NCI-H748 treated with DMSO at 0.1 percent for 48 hours (cell line): ENCODE results near the gene LRRC18.

Experiments
- DNase-seq: peaks from one replicate; lab custom pipeline; 2025; lab: John Stamatoyannopoulos, UW

LRRC18 gene

GRCh38 chr10:48907730-48908129, 31.9 kb downstream of the LRRC18 start:
- DNase-seq, result no peak

DNA sequence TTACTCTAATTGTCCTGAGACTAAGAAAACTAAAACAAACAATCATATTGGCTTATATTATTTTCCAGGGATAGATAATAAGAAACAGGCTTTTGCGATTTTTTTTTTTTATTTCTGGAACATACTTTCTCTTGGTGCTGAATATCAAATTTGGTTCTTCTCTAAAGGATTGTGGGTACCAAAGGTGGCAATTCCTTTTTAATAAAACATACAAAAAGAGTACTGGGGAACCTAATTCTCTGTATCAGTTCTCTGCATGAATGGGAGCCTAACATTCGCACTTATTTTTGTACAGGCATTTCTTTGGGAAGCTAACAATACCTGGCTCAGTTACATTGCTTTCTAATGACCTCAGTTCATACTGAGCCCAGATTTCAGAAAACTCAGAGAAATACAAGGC, 32.8 kb downstream of the LRRC18 start:
- no peak for DNase-seq

- DNase-seq, result no peak
These were observed 34.3 kb downstream of the LRRC18 start for GRCh38 chr10:48905311-48905710.

GRCh38 chr10:48904861-48905260, 34.8 kb downstream of the LRRC18 start:
- no peak for DNase-seq

DNA sequence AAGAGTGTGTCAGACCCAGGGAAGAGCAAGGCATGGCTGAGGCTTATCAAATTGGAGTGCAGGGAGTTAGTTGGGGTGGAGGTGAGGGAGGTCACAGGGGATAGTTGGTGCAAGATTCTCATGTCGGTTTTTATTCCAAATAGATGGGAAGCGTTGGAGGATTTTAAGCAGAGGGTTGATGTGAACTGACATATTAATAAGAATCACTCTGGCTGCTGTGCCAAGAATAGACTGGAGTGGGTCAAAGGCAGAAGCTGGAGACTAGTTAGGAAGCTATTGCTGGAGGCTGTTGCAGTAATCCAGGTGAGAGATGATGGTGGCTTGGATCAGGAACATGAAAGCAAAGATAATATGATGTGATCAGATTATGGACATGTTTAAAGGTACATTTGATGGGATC, 36.5 kb downstream of the LRRC18 start:
- no peak for DNase-seq

DNA sequence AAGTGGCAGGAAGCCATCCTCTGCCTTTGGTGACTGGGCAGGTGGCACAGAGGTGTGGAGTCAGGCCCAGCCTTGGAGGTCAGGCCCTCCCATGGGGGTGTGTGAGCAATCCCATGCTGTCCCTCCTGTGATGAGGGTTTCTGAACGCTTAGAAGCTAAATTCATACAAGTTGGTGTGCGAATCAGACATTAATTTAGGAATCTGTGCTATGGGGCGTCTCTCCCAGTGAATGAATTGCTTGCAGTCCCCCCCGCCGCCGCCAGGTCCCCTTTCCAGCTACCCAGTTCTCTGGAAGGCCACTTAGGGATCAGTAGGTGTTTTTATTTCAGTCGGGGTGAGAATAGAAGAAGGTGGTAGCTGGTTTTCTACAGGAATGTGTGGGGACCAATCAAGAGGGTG, 37.5 kb downstream of the LRRC18 start:
- no peak for DNase-seq

- no peak for DNase-seq
These were observed 38.3 kb downstream of the LRRC18 start for GRCh38 chr10:48901319-48901718.

GRCh38 chr10:48900371-48900801, 39.3 kb downstream of the LRRC18 start:
- no peak for DNase-seq

DNA sequence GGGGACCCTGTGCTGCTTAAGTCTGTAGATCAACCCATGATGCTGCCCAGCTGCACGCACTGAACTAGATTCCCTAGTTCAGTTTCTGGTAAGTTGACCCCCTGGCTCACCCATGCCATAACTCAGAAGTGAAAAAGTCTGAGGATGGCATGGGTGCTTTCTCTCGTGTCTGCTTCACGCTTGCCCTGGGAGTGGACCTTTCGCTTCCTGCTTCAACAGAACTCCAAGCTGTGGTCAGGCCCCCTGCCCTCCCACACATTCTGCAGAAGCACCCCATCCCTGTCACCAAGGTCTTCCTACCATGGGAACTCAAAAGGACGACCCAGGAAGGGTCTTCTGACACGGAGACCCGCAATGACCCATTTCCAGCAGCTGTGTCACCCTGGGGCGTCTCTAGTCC, 39.9 kb downstream of the LRRC18 start:
- no peak for DNase-seq

DNA sequence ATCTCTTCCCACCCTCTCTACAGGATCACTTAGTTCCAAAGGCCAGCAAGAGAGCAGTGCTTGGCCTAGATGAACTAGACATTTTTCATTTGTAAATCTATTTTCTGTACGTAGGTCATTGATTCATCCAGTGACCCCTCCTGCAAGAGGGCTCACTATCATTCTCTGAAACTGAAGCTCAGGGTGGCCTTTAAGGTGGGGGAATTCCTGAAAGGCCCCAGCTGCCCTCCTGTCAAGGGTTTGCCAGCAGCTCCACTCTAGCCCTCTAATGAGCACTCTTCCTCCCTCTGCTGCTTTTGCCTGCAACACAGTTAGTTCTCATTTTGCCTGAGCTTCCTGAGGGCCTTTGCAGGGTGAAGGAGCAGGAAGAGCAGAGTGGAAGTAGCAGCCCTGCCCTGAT, 41.2 kb downstream of the LRRC18 start:
- DNase-seq, result no peak

GRCh38 chr10:48897441-48897790, 42.2 kb downstream of the LRRC18 start:
- DNase-seq, result no peak

GRCh38 chr10:48896756-48897440, 42.7 kb downstream of the LRRC18 start:
- no peak for DNase-seq

DNA sequence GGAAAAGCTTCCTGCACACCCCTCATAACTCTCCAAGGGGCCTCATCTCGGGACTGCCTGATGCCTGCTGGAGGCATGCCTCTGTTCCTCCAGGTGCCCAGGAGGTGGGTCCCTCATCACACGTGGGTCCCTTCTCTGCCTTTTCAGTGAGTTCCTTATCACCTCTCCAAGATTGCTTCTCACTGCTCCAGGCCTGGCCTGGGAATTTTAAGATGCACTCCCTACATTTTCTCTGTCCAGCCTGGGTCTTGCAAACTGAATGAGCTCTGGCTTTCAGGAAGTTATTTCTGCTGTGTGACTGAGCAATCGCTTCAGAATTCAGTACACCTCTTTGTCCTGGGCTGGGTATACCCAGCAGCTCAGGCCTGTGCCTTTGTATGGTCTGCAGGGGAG, 43.8 kb downstream of the LRRC18 start:
- no peak for DNase-seq

DNA sequence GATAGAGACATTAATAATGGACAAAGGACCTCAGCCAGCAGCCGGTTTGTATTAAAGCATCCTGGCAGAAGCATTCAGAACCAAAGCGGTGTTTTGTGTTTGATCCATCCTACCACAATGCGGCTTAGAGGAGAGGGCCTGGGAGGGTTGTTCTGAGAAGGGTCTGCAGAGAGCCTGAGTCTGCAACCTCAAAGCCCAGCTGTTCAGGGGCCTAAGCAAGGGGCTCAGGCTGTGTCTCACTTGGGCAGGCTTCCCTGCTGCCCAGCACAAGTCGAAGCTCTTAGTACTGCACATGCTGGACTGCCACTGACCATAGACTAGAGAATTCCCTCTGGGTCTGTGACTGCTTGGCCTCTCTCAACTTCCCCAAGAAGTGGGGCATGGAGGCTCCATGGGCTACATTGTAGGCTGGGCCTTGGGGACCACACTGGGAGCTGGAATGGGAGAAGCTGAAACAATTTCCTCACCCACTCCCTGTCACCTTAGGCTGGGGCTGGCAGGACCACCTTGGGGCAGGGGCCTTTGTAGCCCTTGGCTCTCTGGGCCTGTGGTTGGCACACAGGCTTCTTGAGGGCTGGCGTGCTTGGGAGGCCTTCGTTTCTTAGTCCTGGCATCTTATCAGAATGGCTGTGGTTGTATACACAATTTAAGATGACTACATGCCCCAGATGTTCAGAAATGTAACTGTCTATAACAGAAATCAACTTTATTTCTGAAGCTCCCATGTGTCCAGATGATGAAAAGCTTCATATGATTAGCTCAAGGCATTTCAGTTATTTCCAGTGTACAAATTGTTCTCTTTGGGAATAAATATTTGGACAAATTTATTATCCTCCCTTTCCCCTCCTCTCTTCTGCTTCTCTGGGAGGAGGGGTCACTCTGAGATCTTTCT, 44.5 kb downstream of the LRRC18 start:
- no peak for DNase-seq

- no peak for DNase-seq
These were observed 48.5 kb downstream of the LRRC18 start for GRCh38 chr10:48890888-48891850.

DNA sequence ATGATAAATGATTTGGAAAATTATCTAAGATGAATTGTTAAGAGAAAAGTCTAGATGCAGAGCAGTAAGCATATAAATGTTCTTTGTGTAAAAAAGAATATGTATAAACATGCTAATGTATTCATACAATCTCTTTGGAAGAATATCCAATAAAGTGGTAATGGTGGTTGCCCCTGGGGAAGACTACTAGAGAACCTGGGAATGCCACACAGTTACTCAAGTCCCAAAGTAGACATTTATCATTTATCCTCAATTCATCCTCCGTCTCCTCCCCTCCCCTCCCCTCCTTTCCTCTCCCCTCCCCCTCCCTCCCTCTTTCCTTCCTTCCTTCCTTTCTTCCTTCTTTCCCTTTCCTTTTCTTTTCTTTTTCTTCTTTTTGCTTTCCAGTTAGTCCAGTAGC, 51.7 kb downstream of the LRRC18 start:
- no peak for DNase-seq

- DNase-seq, result peak; percentile 1
These were observed 54.3 kb downstream of the LRRC18 start for GRCh38 chr10:48885376-48885775.

DNA sequence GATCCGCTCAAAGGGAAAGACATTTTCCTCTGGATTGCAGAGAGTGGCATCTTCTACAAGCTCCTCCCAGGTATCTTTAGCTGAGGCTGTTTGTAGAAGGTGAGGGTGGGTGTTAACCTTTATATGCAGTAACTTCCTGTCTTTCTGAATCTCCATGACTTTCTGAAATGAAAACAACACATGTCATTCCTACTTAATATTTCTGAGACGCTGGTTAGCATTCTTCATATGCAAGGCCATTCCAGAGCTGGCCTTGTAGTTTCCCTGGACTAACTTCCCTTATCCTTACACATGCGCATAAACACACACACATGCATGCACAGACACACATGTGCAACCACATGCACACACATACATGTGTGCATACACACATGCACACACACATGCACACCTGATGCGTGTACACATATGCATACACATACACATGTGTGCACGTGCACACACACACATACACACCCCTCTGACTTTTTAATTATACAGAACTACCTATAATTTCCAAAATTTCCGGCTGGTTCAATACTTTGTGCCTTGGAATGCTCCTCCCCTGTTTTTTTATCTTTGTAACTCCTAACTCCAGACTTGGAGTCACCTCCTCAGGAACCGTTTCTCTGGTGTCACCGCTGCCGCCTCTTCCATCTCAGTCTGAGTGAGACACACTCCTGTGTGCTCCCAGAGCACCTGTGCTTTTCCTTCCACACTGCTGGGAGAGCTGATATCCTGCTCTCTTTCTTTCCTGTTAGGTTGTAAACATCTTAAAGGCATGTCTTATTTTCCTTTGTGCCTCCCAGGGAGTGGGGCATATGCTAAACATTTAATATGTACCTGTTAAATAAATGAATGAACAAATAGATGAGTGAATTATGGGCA, 55.2 kb downstream of the LRRC18 start:
- no peak for DNase-seq

- no peak for DNase-seq
These were observed 55.9 kb downstream of the LRRC18 start for GRCh38 chr10:48883701-48884100.

- DNase-seq, result no peak
These were observed 56.8 kb downstream of the LRRC18 start for GRCh38 chr10:48882881-48883280.

DNA sequence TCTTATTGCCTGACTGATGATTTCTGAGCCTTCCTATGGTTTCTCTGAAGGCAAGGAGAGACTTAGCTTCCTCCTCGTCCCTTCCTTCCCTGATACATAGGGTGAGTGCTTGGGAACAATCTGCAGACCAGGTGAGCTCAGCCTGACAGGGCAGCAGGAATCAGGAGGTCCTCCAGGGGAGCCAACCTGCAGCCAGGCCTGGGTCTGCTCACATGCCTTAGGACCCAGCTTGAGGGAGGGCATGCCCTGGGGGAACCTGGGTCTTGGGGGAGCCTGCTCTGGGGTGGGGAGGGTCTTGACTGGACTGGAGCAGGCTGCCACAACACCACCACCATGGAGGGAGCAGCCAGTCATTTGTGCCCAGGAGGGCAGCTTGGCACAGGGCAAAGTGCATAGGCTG, 57.7 kb downstream of the LRRC18 start:
- DNase-seq, result no peak
